GM19395 (cell line): Measurements from ENCODE around the gene ZNF577.

Experiments used
- ATAC-seq: cut with Tn5 transposase; IDR thresholded peaks from one replicate; pipeline ENCODE4 v1.9.1; 2021; ENCODE audit warnings: mild to moderate bottlenecking, moderate library complexity; ENCODE audit not compliant: unreplicated experiment

Gene ZNF577

GRCh38 chr19:51873097-51873496 lies 14.7 kb downstream of the ZNF577 start:
- ATAC-seq = no peak

DNA sequence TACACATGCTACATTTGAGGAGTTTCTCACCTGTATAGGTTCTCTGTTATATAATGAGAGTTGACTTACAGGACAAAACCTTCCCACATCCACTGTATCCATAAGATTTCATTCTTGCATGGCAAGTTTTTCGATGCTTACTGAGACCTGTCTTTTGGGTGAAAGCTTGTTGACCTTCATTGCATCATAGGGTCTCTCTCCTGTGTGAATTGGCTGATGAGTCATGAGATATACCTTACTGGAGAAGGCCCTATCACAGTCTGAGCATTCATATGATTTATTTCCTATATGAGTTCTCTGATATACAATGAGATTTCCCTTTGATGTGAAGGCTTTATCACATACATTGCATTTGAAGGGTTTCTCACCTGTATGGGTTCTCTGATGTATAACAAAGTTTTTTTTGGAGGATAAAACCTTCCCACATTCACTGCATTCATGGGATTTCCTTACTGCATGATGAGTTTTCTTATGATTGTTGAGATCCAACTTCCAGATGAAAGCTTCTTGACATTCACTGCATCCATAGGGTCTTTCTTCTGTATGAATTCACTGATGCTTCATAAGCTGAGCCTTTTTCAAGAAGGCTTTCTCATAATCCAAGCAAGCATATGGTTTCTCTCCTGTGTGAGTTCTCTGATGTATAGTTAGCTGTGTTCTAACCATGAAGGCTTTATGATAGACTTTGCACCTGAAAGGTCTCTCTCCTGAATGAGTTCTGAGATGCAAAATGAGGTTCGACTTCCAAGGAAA lies 25.7 kb downstream of the ZNF577 start:
- no peak for ATAC-seq

- no peak for ATAC-seq
Measured at GRCh38 chr19:51837145-51837544, 50.6 kb downstream of the ZNF577 start.

DNA sequence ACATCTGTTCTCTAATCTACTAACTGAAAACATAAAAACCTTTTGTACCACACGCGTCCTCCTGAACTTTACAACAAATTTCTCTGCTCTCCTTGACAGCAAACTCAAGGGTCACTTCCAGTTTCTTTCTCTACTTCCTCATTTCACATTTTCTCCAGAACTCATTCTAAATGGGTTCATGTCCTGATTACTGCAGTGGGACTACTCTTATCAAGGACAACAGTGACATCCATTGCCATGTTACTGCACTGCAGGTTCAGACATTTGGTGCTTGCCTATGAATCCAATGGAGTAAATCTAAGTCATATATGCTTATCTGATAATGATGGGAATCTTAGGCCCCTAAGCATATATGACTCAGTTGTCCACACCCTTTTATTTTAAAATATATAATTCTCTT lies 57.5 kb downstream of the ZNF577 start:
- no peak for ATAC-seq

GRCh38 chr19:51824281-51825005 lies 63.3 kb downstream of the ZNF577 start:
- no peak for ATAC-seq

- no peak for ATAC-seq
Measured at GRCh38 chr19:51822946-51823345, 64.8 kb downstream of the ZNF577 start.

GRCh38 chr19:51822325-51822724 lies 65.4 kb downstream of the ZNF577 start:
- no peak for ATAC-seq

DNA sequence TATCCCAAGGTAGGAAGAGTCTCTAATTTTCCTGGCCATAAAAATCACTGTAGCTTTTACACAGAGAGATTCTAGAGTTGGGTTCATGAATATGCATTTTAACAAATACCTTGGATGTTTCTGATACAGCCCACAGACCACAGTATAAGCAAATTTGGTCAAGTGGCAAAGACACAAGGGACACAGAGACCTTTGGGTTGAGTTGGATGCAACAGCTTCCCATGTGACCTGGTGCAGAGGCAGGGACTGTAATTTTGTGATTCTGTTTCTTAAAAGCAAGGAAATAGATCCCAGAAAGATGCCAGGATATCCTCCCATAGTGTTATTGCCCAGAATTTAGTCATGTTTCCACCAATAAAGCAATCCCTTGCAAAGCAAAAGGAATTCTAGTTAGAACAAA lies 65.8 kb downstream of the ZNF577 start:
- ATAC-seq = no peak

DNA sequence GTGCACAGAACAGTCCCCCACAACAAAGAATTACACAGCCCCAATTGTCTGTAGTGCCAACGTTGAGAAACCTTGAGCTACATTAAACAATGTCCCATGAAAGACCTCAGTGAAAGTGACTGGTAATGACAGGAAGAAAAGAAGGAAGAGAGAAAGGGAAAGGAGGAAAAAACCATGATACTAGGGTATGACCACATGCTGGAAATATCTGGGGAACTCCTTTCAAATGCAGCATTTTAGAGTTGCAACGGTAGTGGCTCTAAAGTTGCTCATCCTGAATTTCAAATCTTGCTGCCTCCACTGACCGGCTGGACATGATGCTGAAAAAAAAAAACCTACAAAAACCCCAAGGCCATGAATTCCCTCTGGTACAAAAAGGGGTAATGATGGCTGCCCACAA lies 66.3 kb downstream of the ZNF577 start:
- ATAC-seq = no peak
